HEK293T (cell line): Measurements from ENCODE around the gene ENO2.

ENCODE experiments used
- CTCF ChIA-PET: fragments of 350-600 bp; formaldehyde crosslinking; extraction: SDS; loops from one replicate; lab custom pipeline; 2021; ENCODE audit warnings: antibody characterized with exemption, inconsistent platforms; lab: Yijun Ruan, JAX
- POLR2A ChIA-PET: fragments of 350-600 bp; formaldehyde crosslinking; extraction: SDS; loops from one replicate; lab custom pipeline; 2020; ENCODE audit warnings: antibody characterized with exemption, inconsistent platforms; lab: Yijun Ruan, JAX
- DNase-seq: peaks from one replicate; pipeline ENCODE4 v3.0.0; 2012; ENCODE audit warnings: mixed read lengths; ENCODE audit errors: extremely low spot score
- ARNT ChIP-seq: fragments of 450-650 bp; IDR thresholded peaks from 2 replicates; pipeline ENCODE4 v1.6.1; 2017; ENCODE audit warnings: mild to moderate bottlenecking
- BHLHE40 ChIP-seq: fragments of 450-650 bp; IDR thresholded peaks from 2 replicates; pipeline ENCODE4 v1.6.1; 2016; ENCODE audit warnings: mild to moderate bottlenecking, moderate library complexity, borderline replicate concordance
- CTBP1 ChIP-seq: fragments of 450-650 bp; IDR thresholded peaks from 2 replicates; pipeline ENCODE4 v1.6.1; 2016; ENCODE audit warnings: borderline replicate concordance
- ELF4 ChIP-seq: fragments of 450-650 bp; IDR thresholded peaks from 2 replicates; pipeline ENCODE4 v1.6.1; 2017; ENCODE audit warnings: antibody characterized with exemption
- FOXA1 ChIP-seq: fragments of 450-650 bp; IDR thresholded peaks from 2 replicates; pipeline ENCODE4 v1.6.1; 2016; ENCODE audit warnings: mild to moderate bottlenecking
- FOXK2 ChIP-seq: fragments of 450-650 bp; IDR thresholded peaks from 2 replicates; pipeline ENCODE4 v1.6.1; 2016; ENCODE audit warnings: mild to moderate bottlenecking
- FOXM1 ChIP-seq: fragments of 450-650 bp; IDR thresholded peaks from 2 replicates; pipeline ENCODE4 v1.6.1; 2017; ENCODE audit warnings: mild to moderate bottlenecking, borderline replicate concordance
- HDGF ChIP-seq: fragments of 450-650 bp; IDR thresholded peaks from 2 replicates; pipeline ENCODE4 v1.6.1; 2017; ENCODE audit warnings: antibody characterized with exemption, borderline replicate concordance
- L3MBTL2 ChIP-seq: fragments of 450-650 bp; conservative IDR thresholded peaks from 2 replicates; pipeline ENCODE4 v1.6.1; 2016; ENCODE audit warnings: mild to moderate bottlenecking
- LEF1 ChIP-seq: fragments of 450-650 bp; IDR thresholded peaks from 2 replicates; pipeline ENCODE4 v1.6.1; 2017; ENCODE audit warnings: mild to moderate bottlenecking, borderline replicate concordance
- NFRKB ChIP-seq: fragments of 450-650 bp; IDR thresholded peaks from 2 replicates; pipeline ENCODE4 v1.6.1; 2016; ENCODE audit warnings: mild to moderate bottlenecking, moderate library complexity
- PKNOX1 ChIP-seq: fragments of 450-650 bp; IDR thresholded peaks from 2 replicates; pipeline ENCODE4 v1.6.1; 2016
- SP1 ChIP-seq: fragments of 450-650 bp; IDR thresholded peaks from 2 replicates; pipeline ENCODE4 v1.6.1; 2017
- SUZ12 ChIP-seq: fragments of 450-650 bp; IDR thresholded peaks from 2 replicates; pipeline ENCODE4 v1.6.1; 2016; ENCODE audit warnings: mild to moderate bottlenecking
- TARDBP ChIP-seq: fragments of 450-650 bp; IDR thresholded peaks from 2 replicates; pipeline ENCODE4 v1.6.1; 2016
- ZNF384 ChIP-seq: fragments of 450-650 bp; IDR thresholded peaks from 2 replicates; pipeline ENCODE4 v1.6.1; 2016

ENO2 gene

GRCh38 chr12:6896846-6897435 lies 17.4 kb upstream of the ENO2 start:
- no peak for TF ChIP-seq SP1
- TF ChIP-seq LEF1: no peak
- TF ChIP-seq PKNOX1: no peak
- TF ChIP-seq SUZ12: no peak
- TF ChIP-seq TARDBP: no peak
- no peak for TF ChIP-seq ZNF384
- TF ChIP-seq HDGF: no peak
- no peak for TF ChIP-seq ELF4
- no peak for TF ChIP-seq ARNT
- TF ChIP-seq BHLHE40: no peak
- no peak for TF ChIP-seq FOXA1
- TF ChIP-seq L3MBTL2: no peak
- TF ChIP-seq FOXM1: no peak
- TF ChIP-seq CTBP1: no peak
- ChIA-PET POLR2A (interaction anchor here (0.8 kb wide), 1 partner anchor 29 kb away, joined by 3 read pairs; no protein-coding TSS in a partner anchor), CTCF (interaction anchor here (0.7 kb wide), 1 partner anchor 65 kb away, joined by 5 read pairs; no protein-coding TSS in a partner anchor)
- DNase-seq: no peak

GRCh38 chr12:6899427-6899826 lies 15.0 kb upstream of the ENO2 start:
- TF ChIP-seq FOXM1 (no peak), L3MBTL2 (no peak), LEF1 (no peak), ZNF384 (no peak), TARDBP (no peak), FOXA1 (no peak)
- ChIA-PET POLR2A (interaction anchor here (1.7 to 1.8 kb wide), 2 partner anchors 26 to 48 kb away, joined by 4 to 7 read pairs; partner anchors contain the start of genes SPSB2 and USP5), CTCF (no interaction called here)
- no peak for DNase-seq

GRCh38 chr12:6899837-6900519 lies 14.4 kb upstream of the ENO2 start:
- ChIA-PET CTCF (no interaction called here), POLR2A (interaction anchor here (1.0 to 1.8 kb wide), 4 partner anchors 9 to 48 kb away, joined by 3 to 7 read pairs (median 4); partner anchors contain the start of genes C12orf57, RNU7-1, SPSB2 and USP5)
- TF ChIP-seq CTBP1 (no peak), TARDBP (no peak), LEF1 (no peak), ARNT (no peak), FOXM1 (no peak), FOXK2 (no peak), HDGF (no peak), L3MBTL2 (no peak), SUZ12 (no peak), PKNOX1 (no peak)
- no peak for DNase-seq

GRCh38 chr12:6902448-6902847 lies 11.9 kb upstream of the ENO2 start:
- DNase-seq: no peak
- POLR2A ChIA-PET: interaction anchor here (1.0 to 4.6 kb wide), 4 partner anchors 11 to 50 kb away, joined by 3 to 34 read pairs (median 3); partner anchors contain the start of gene ENO2
- no peak for TF ChIP-seq HDGF
- TF ChIP-seq BHLHE40: no peak
- no peak for TF ChIP-seq TARDBP
- no peak for TF ChIP-seq SUZ12
- TF ChIP-seq FOXM1: no peak
- TF ChIP-seq SP1: no peak
- no peak for TF ChIP-seq ELF4
- TF ChIP-seq L3MBTL2: no peak
- no peak for TF ChIP-seq NFRKB
- no peak for TF ChIP-seq ZNF384
- TF ChIP-seq LEF1: no peak
- TF ChIP-seq ARNT: no peak
- no peak for TF ChIP-seq FOXA1
- no peak for TF ChIP-seq FOXK2
- TF ChIP-seq PKNOX1: no peak
- CTCF ChIA-PET: interaction anchor here (1.0 to 2.1 kb wide), 6 partner anchors 11 to 150 kb away, joined by 3 to 10 read pairs (median 6); no protein-coding TSS in a partner anchor

GRCh38 chr12:6903722-6904121 lies 10.7 kb upstream of the ENO2 start:
- TF ChIP-seq PKNOX1: no peak
- no peak for TF ChIP-seq L3MBTL2
- TF ChIP-seq HDGF: no peak
- no peak for TF ChIP-seq BHLHE40
- no peak for TF ChIP-seq FOXA1
- TF ChIP-seq ELF4: no peak
- TF ChIP-seq FOXK2: no peak
- TF ChIP-seq CTBP1: no peak
- no peak for TF ChIP-seq NFRKB
- TF ChIP-seq SP1: no peak
- TF ChIP-seq LEF1: no peak
- TF ChIP-seq ZNF384: no peak
- no peak for TF ChIP-seq ARNT
- no peak for DNase-seq
- CTCF ChIA-PET: interaction anchor here (1.0 to 2.1 kb wide), 2 partner anchors 31 to 152 kb away, joined by 3 to 7 read pairs; no protein-coding TSS in a partner anchor
- POLR2A ChIA-PET: interaction anchor here (1.0 to 4.6 kb wide), 6 partner anchors 11 to 180 kb away, joined by 3 to 34 read pairs (median 9); partner anchors contain the start of genes C12orf57, CDCA3, COPS7A and ENO2
